HG02588 (cell line): ENCODE data around the gene COL18A1.

Experiments used
- ATAC-seq: cut with Tn5 transposase; IDR thresholded peaks from one replicate; pipeline ENCODE4 v1.9.1; 2021; ENCODE audit warnings: mild to moderate bottlenecking, moderate library complexity; ENCODE audit not compliant: unreplicated experiment

COL18A1 gene

GRCh38 chr21:45396620-45396995 is 8.4 kb upstream of the COL18A1 start:
- no peak for ATAC-seq

- ATAC-seq = no peak
These were observed 7.6 kb upstream of the COL18A1 start for GRCh38 chr21:45397381-45397780.

- no peak for ATAC-seq
These were observed 3.9 kb upstream of the COL18A1 start for GRCh38 chr21:45401054-45401518.

- ATAC-seq = no peak
These were observed 2.8 kb upstream of the COL18A1 start for GRCh38 chr21:45401916-45402900.

GRCh38 chr21:45403133-45403824 is 1.7 kb upstream of the COL18A1 start:
- no peak for ATAC-seq

- no peak for ATAC-seq
These were observed 888 bp upstream of the COL18A1 start for GRCh38 chr21:45403825-45404729.

GRCh38 chr21:45405271-45405818 is 380 bp downstream of the COL18A1 start:
- ATAC-seq = no peak

- ATAC-seq = no peak
These were observed 1.1 kb downstream of the COL18A1 start for GRCh38 chr21:45405819-45406762.

GRCh38 chr21:45406801-45407628 is 2.0 kb downstream of the COL18A1 start:
- ATAC-seq = no peak

GRCh38 chr21:45407629-45408247 is 2.8 kb downstream of the COL18A1 start:
- no peak for ATAC-seq

- ATAC-seq = no peak
These were observed 3.4 kb downstream of the COL18A1 start for GRCh38 chr21:45408271-45408791.

- ATAC-seq = no peak
These were observed 3.9 kb downstream of the COL18A1 start for GRCh38 chr21:45408801-45409261.

GRCh38 chr21:45409466-45410150 is 4.6 kb downstream of the COL18A1 start:
- ATAC-seq = no peak

- no peak for ATAC-seq
These were observed 5.3 kb downstream of the COL18A1 start for GRCh38 chr21:45410151-45410864.

GRCh38 chr21:45410865-45411809 is 6.2 kb downstream of the COL18A1 start:
- ATAC-seq = no peak
